ENCODE data around the gene NOP14.
A peak's percentile ranks its signal among the peaks of the same experiment; 100 is the strongest.

Gene NOP14

DNA sequence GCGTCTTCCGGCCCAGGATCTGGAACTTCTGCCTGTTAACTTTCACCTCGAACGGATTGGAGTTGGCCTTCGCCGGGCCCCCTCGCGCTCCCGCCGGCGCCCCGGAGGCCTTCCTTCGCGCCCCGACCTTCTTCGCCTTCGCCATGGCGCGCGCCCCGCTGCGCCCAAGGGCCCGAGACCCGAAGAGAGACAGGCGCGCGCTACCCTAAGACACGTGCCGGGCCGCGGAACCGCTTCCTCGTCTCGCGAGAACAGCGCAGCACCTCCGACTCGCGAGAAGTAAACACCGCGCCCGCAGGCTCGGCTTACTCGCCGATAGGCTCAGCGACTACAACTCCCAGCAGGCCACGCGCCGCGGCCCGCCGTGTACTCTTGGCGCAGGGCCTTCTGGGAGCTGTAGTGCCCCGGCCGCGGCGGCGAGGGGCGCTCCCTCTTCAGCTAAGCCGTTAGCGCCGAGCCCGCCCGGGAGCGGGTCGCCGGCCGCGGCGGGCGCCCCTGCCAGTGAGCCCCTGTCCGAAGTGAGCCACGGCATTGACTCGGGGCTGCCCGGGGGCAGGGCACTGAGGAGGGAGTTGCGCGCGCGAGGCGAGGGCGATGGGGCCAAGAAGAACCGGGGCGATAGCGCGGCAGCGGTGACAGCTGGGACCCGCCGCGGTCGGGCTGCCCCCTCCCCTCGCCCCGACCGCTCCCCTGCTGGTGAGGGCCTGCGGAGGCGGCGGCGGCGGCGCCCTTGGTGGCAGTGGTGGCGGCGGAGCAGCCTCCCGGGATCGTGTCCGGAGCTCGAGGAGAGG, at the start of gene NOP14, which contains the start of gene GRK4 (continued):
- TF ChIP-seq, protein P1, sequence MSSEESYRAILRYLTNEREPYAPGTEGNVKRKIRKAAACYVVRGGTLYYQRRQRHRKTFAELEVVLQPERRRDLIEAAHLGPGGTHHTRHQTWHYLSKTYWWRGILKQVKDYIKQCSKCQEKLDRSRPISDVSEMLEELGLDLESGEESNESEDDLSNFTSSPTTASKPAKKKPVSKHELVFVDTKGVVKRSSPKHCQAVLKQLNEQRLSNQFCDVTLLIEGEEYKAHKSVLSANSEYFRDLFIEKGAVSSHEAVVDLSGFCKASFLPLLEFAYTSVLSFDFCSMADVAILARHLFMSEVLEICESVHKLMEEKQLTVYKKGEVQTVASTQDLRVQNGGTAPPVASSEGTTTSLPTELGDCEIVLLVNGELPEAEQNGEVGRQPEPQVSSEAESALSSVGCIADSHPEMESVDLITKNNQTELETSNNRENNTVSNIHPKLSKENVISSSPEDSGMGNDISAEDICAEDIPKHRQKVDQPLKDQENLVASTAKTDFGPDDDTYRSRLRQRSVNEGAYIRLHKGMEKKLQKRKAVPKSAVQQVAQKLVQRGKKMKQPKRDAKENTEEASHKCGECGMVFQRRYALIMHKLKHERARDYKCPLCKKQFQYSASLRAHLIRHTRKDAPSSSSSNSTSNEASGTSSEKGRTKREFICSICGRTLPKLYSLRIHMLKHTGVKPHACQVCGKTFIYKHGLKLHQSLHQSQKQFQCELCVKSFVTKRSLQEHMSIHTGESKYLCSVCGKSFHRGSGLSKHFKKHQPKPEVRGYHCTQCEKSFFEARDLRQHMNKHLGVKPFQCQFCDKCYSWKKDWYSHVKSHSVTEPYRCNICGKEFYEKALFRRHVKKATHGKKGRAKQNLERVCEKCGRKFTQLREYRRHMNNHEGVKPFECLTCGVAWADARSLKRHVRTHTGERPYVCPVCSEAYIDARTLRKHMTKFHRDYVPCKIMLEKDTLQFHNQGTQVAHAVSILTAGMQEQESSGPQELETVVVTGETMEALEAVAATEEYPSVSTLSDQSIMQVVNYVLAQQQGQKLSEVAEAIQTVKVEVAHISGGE (tag by site-specific recombination; conservative IDR thresholded peaks at IDR 0.05; ENCODE audit: low read depth) = peak; percentile 68
- TF ChIP-seq ZNF626 (tag by site-specific recombination; IDR thresholded peaks at IDR 0.05) (no peak), ZNF221 (tag by site-specific recombination; IDR thresholded peaks at IDR 0.05; ENCODE audit: borderline replicate concordance) (no peak), HOXA7 (CRISPR knock-in tag; IDR thresholded peaks at IDR 0.05; ENCODE audit: borderline replicate concordance) (no peak), ZNF501 (tag by site-specific recombination; IDR thresholded peaks at IDR 0.05) (peak; percentile 94), ZNF211 (tag by site-specific recombination; IDR thresholded peaks at IDR 0.05; ENCODE audit: low read depth) (no peak), ZNF426 (tag by site-specific recombination; IDR thresholded peaks at IDR 0.05) (no peak), SP7 (tag by site-specific recombination; IDR thresholded peaks at IDR 0.05) (peak; percentile 65), ZNF768 (tag by site-specific recombination; IDR thresholded peaks at IDR 0.05) (no peak), ZNF791 (tag by site-specific recombination; IDR thresholded peaks at IDR 0.05) (no peak), ZFP3 (tag by site-specific recombination; IDR thresholded peaks at IDR 0.05; ENCODE audit: low read depth) (no peak), ZNF350 (tag by site-specific recombination; IDR thresholded peaks at IDR 0.05) (no peak), ZNF548 (tag by site-specific recombination; IDR thresholded peaks at IDR 0.05) (no peak), YY2 (tag by site-specific recombination; IDR thresholded peaks at IDR 0.05) (peak; percentile 62), SP2 (tag by site-specific recombination; IDR thresholded peaks at IDR 0.05) (peak; percentile 50), ZNF404 (tag by site-specific recombination; IDR thresholded peaks at IDR 0.05) (no peak), ZNF76 (tag by site-specific recombination; IDR thresholded peaks at IDR 0.05; ENCODE audit: borderline replicate concordance, low read depth) (peak; percentile 99)
- TF ChIP-seq, protein P2, sequence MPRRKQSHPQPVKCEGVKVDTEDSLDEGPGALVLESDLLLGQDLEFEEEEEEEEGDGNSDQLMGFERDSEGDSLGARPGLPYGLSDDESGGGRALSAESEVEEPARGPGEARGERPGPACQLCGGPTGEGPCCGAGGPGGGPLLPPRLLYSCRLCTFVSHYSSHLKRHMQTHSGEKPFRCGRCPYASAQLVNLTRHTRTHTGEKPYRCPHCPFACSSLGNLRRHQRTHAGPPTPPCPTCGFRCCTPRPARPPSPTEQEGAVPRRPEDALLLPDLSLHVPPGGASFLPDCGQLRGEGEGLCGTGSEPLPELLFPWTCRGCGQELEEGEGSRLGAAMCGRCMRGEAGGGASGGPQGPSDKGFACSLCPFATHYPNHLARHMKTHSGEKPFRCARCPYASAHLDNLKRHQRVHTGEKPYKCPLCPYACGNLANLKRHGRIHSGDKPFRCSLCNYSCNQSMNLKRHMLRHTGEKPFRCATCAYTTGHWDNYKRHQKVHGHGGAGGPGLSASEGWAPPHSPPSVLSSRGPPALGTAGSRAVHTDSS (tag by site-specific recombination; IDR thresholded peaks at IDR 0.05) = no peak
- TF ChIP-seq, protein P3, sequence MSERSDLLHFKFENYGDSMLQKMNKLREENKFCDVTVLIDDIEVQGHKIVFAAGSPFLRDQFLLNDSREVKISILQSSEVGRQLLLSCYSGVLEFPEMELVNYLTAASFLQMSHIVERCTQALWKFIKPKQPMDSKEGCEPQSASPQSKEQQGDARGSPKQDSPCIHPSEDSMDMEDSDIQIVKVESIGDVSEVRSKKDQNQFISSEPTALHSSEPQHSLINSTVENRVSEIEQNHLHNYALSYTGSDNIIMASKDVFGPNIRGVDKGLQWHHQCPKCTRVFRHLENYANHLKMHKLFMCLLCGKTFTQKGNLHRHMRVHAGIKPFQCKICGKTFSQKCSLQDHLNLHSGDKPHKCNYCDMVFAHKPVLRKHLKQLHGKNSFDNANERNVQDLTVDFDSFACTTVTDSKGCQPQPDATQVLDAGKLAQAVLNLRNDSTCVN (tag by site-specific recombination; optimal IDR thresholded peaks at IDR 0.05) = peak; percentile 99
- TF ChIP-seq, protein P4, sequence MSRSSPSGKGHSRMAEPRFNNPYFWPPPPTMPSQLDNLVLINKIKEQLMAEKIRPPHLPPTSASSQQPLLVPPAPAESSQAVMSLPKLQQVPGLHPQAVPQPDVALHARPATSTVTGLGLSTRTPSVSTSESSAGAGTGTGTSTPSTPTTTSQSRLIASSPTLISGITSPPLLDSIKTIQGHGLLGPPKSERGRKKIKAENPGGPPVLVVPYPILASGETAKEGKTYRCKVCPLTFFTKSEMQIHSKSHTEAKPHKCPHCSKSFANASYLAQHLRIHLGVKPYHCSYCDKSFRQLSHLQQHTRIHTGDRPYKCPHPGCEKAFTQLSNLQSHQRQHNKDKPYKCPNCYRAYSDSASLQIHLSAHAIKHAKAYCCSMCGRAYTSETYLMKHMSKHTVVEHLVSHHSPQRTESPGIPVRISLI (tag by site-specific recombination; IDR thresholded peaks at IDR 0.05) = no peak
- TF ChIP-seq, protein P5, sequence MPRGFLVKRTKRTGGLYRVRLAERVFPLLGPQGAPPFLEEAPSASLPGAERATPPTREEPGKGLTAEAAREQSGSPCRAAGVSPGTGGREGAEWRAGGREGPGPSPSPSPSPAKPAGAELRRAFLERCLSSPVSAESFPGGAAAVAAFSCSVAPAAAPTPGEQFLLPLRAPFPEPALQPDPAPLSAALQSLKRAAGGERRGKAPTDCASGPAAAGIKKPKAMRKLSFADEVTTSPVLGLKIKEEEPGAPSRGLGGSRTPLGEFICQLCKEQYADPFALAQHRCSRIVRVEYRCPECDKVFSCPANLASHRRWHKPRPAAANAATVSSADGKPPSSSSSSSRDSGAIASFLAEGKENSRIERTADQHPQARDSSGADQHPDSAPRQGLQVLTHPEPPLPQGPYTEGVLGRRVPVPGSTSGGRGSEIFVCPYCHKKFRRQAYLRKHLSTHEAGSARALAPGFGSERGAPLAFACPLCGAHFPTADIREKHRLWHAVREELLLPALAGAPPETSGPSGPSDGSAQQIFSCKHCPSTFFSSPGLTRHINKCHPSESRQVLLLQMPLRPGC (tag by site-specific recombination; IDR thresholded peaks at IDR 0.05) = 0 out of 2 replicates have a peak, but pooled peaks have one; percentile 51
- TF ChIP-seq, protein P6, sequence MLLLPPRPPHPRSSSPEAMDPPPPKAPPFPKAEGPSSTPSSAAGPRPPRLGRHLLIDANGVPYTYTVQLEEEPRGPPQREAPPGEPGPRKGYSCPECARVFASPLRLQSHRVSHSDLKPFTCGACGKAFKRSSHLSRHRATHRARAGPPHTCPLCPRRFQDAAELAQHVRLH (tag by site-specific recombination; IDR thresholded peaks at IDR 0.05) = peak; percentile 83; the same call in 1 of the 2 replicates
- TF ChIP-seq, protein P7, sequence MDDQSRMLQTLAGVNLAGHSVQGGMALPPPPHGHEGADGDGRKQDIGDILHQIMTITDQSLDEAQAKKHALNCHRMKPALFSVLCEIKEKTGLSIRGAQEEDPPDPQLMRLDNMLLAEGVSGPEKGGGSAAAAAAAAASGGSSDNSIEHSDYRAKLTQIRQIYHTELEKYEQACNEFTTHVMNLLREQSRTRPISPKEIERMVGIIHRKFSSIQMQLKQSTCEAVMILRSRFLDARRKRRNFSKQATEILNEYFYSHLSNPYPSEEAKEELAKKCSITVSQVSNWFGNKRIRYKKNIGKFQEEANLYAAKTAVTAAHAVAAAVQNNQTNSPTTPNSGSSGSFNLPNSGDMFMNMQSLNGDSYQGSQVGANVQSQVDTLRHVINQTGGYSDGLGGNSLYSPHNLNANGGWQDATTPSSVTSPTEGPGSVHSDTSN (CRISPR knock-in tag; IDR thresholded peaks at IDR 0.05) = no peak
- TF ChIP-seq, protein P8, sequence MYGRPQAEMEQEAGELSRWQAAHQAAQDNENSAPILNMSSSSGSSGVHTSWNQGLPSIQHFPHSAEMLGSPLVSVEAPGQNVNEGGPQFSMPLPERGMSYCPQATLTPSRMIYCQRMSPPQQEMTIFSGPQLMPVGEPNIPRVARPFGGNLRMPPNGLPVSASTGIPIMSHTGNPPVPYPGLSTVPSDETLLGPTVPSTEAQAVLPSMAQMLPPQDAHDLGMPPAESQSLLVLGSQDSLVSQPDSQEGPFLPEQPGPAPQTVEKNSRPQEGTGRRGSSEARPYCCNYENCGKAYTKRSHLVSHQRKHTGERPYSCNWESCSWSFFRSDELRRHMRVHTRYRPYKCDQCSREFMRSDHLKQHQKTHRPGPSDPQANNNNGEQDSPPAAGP (tag by site-specific recombination; IDR thresholded peaks at IDR 0.05) = peak; percentile 44; the same call in 1 of the 2 replicates
- TF ChIP-seq, protein P9, sequence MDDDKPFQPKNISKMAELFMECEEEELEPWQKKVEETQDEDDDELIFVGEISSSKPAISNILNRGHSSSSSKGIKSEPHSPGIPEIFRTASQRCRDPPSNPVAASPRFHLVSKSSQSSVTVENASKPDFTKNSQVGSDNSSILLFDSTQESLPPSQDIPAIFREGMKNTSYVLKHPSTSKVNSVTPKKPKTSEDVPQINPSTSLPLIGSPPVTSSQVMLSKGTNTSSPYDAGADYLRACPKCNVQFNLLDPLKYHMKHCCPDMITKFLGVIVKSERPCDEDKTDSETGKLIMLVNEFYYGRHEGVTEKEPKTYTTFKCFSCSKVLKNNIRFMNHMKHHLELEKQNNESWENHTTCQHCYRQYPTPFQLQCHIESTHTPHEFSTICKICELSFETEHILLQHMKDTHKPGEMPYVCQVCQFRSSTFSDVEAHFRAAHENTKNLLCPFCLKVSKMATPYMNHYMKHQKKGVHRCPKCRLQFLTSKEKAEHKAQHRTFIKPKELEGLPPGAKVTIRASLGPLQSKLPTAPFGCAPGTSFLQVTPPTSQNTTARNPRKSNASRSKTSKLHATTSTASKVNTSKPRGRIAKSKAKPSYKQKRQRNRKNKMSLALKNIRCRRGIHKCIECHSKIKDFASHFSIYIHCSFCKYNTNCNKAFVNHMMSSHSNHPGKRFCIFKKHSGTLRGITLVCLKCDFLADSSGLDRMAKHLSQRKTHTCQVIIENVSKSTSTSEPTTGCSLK (tag by site-specific recombination; IDR thresholded peaks at IDR 0.05) = no peak

Data from HEK293 (cell line).